HEK293 (cell line): ENCODE measurements around the gene WTIP.

ENCODE experiments used
- CTCF ChIA-PET: fragments of 350-600 bp; formaldehyde crosslinking; extraction: SDS; loops from one replicate; lab custom pipeline; 2021; ENCODE audit warnings: antibody characterized with exemption; lab: Yijun Ruan, JAX
- POLR2A ChIA-PET: fragments of 300-600 bp; formaldehyde crosslinking; extraction: SDS; loops from one replicate; lab custom pipeline; 2020; ENCODE audit warnings: antibody characterized with exemption, inconsistent platforms; lab: Yijun Ruan, JAX
- H3K27ac ChIP-seq: fragments of 200-500 bp; sonication (Bioruptor generic); 2 replicates; pipeline ENCODE4 v1.5.1; 2014; ENCODE audit warnings: low read depth, low read length, control low read depth, inconsistent platforms; ENCODE audit errors: extremely low read depth
- H3K36me3 ChIP-seq, 2 experiments: fragments of 200-500 bp in 1 of 2; sonication (Bioruptor generic) in 1 of 2; 1 replicate in 1 of 2; 2 replicates in 1 of 2; pipeline ENCODE4 v1.5.1; 2014 to 2017; ENCODE audit warnings: inconsistent platforms in 2 of 2, low read length in 2 of 2; ENCODE audit not compliant: control insufficient read depth in 2 of 2, insufficient read depth in 1 of 2
- H3K4me1 ChIP-seq: fragments of 200-500 bp; sonication (Bioruptor generic); 2 replicates; pipeline ENCODE4 v1.5.1; 2014; ENCODE audit warnings: mild to moderate bottlenecking, low read length, inconsistent platforms; ENCODE audit not compliant: control insufficient read depth, insufficient read depth
- H3K4me3 ChIP-seq: 2 replicates; pipeline ENCODE4 v1.5.1; 2011; ENCODE audit warnings: low read depth, mild to moderate bottlenecking, control low read depth, low read length, moderate library complexity
- H3K9me3 ChIP-seq: fragments of 200-500 bp; sonication (Bioruptor generic); 2 replicates; pipeline ENCODE4 v1.5.1; 2014; ENCODE audit warnings: low read depth, low read length, inconsistent platforms; ENCODE audit not compliant: control insufficient read depth, insufficient read depth
- BCL11B ChIP-seq: fragments of 450-650 bp; formaldehyde crosslinking; IDR thresholded peaks from 2 replicates; pipeline ENCODE4 v1.5.1; 2016; ENCODE audit warnings: low read depth, missing biosample characterization, missing genetic modification characterization
- GLIS1 ChIP-seq: fragments of 450-650 bp; formaldehyde crosslinking; IDR thresholded peaks from 2 replicates; pipeline ENCODE4 v1.5.1; 2016; ENCODE audit warnings: missing biosample characterization, missing genetic modification characterization
- GLIS2 ChIP-seq: fragments of 450-650 bp; formaldehyde crosslinking; IDR thresholded peaks from 2 replicates; pipeline ENCODE4 v1.5.1; 2016; ENCODE audit warnings: missing biosample characterization, missing genetic modification characterization
- KLF1 ChIP-seq: fragments of 450-650 bp; formaldehyde crosslinking; IDR thresholded peaks from 2 replicates; pipeline ENCODE4 v1.5.1; 2016; ENCODE audit warnings: missing biosample characterization, missing genetic modification characterization
- KLF8 ChIP-seq: fragments of 450-650 bp; formaldehyde crosslinking; IDR thresholded peaks from 2 replicates; pipeline ENCODE4 v1.5.1; 2016; ENCODE audit warnings: missing biosample characterization, missing genetic modification characterization
- KLF9 ChIP-seq: fragments of 450-650 bp; formaldehyde crosslinking; IDR thresholded peaks from 2 replicates; pipeline ENCODE4 v1.5.1; 2016; ENCODE audit warnings: missing biosample characterization, missing genetic modification characterization, low read depth
- MEIS1 ChIP-seq: sonication (generic); formaldehyde crosslinking; IDR thresholded peaks from 2 replicates; pipeline ENCODE4 v1.8.1; 2022; ENCODE audit warnings: missing genetic modification reagents, mild to moderate bottlenecking, borderline replicate concordance
- RBAK ChIP-seq: fragments of 450-650 bp; formaldehyde crosslinking; IDR thresholded peaks from 2 replicates; pipeline ENCODE4 v1.5.1; 2016; ENCODE audit warnings: missing biosample characterization, missing genetic modification characterization
- SP2 ChIP-seq: fragments of 450-650 bp; formaldehyde crosslinking; IDR thresholded peaks from 2 replicates; pipeline ENCODE4 v1.5.1; 2016; ENCODE audit warnings: missing biosample characterization, missing genetic modification characterization
- SP3 ChIP-seq: fragments of 450-650 bp; formaldehyde crosslinking; IDR thresholded peaks from 2 replicates; pipeline ENCODE4 v1.5.1; 2016; ENCODE audit warnings: missing biosample characterization, missing genetic modification characterization
- TCF7L2 ChIP-seq: IDR thresholded peaks from 2 replicates; pipeline ENCODE4 v1.6.1; 2011; ENCODE audit warnings: low read depth, mild to moderate bottlenecking, inconsistent platforms, low read length, moderate library complexity, borderline replicate concordance
- ZBTB20 ChIP-seq: fragments of 450-650 bp; formaldehyde crosslinking; IDR thresholded peaks from 2 replicates; pipeline ENCODE4 v1.5.1; 2016; ENCODE audit warnings: missing biosample characterization, missing genetic modification characterization
- ZIC2 ChIP-seq: fragments of 450-650 bp; formaldehyde crosslinking; IDR thresholded peaks from 2 replicates; pipeline ENCODE4 v1.5.1; 2016; ENCODE audit warnings: missing biosample characterization, missing genetic modification characterization
- ZNF132 ChIP-seq: fragments of 450-650 bp; formaldehyde crosslinking; IDR thresholded peaks from 2 replicates; pipeline ENCODE4 v1.5.1; 2017; ENCODE audit warnings: missing biosample characterization, missing genetic modification characterization, borderline replicate concordance
- ZNF223 ChIP-seq: fragments of 450-650 bp; formaldehyde crosslinking; IDR thresholded peaks from 2 replicates; pipeline ENCODE4 v1.5.1; 2016; ENCODE audit warnings: missing biosample characterization, missing genetic modification characterization
- ZNF391 ChIP-seq: fragments of 450-650 bp; formaldehyde crosslinking; IDR thresholded peaks from 2 replicates; pipeline ENCODE4 v1.5.1; 2016; ENCODE audit warnings: low read depth, missing biosample characterization, missing genetic modification characterization, borderline replicate concordance
- ZNF596 ChIP-seq: fragments of 450-650 bp; IDR thresholded peaks from 2 replicates; pipeline ENCODE4 v1.5.0; 2018; ENCODE audit warnings: missing biosample characterization, mild to moderate bottlenecking, missing genetic modification characterization, moderate library complexity
- ZNF624 ChIP-seq: fragments of 450-650 bp; formaldehyde crosslinking; IDR thresholded peaks from 2 replicates; pipeline ENCODE4 v1.5.1; 2017; ENCODE audit warnings: missing biosample characterization, missing genetic modification characterization
- ZNF701 ChIP-seq: fragments of 450-650 bp; formaldehyde crosslinking; IDR thresholded peaks from 2 replicates; pipeline ENCODE4 v1.5.1; 2016; ENCODE audit warnings: missing biosample characterization, missing genetic modification characterization
- ZSCAN30 ChIP-seq: fragments of 450-650 bp; IDR thresholded peaks from 2 replicates; pipeline ENCODE4 v1.5.1; 2018; ENCODE audit warnings: missing biosample characterization, mild to moderate bottlenecking, missing genetic modification characterization, moderate library complexity
- ZSCAN4 ChIP-seq: fragments of 450-650 bp; formaldehyde crosslinking; IDR thresholded peaks from 2 replicates; pipeline ENCODE4 v1.5.1; 2017; ENCODE audit warnings: missing biosample characterization, missing genetic modification characterization
- ZXDB ChIP-seq: fragments of 450-650 bp; formaldehyde crosslinking; IDR thresholded peaks from 2 replicates; pipeline ENCODE4 v1.5.1; 2016; ENCODE audit warnings: missing biosample characterization, missing genetic modification characterization
- TF ChIP-seq, protein P1 (sequence below): fragments of 450-650 bp; formaldehyde crosslinking; IDR thresholded peaks from 2 replicates; pipeline ENCODE4 v1.5.1; 2016; ENCODE audit warnings: missing biosample characterization, missing genetic modification characterization
- TF ChIP-seq, protein P2 (sequence below): fragments of 450-650 bp; formaldehyde crosslinking; IDR thresholded peaks from 2 replicates; pipeline ENCODE4; 2016; ENCODE audit warnings: missing biosample characterization, missing genetic modification characterization

The WTIP gene

DNA sequence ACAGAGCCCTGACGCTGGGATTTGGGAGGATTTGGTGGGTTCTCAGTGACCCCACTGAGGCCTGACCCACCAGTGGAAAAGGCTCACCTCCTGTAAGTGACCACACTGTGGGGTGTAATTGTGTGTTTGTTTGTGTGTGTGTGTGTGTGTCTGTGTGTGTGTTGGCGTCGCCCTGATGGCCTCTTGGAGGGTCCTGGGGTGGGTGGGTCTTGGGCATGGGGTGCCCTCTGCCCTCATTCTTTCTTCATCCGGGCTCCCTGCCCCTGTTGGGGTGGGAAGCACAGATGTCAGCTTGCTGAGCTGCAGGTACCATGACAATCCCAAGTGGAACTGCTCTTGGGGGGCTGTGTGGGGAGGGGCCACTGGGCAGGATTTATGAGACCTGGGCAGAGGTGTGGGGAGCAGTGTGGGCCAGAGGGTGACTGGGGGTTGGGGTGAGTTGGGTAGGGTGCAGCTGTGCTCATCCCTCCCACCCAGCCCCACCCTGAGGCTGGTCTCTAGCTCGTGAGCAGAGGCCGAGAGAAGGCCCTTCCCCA lies 22.8 kb downstream of the WTIP start:
- Histone ChIP-seq H3K36me3 (no peaks in the 10 kb centered on the region; a peak in 1 of 3 replicates), H3K27ac (no peak overlapping the region), H3K4me1 (peaks cover 7% of the 10 kb centered on the region), H3K9me3 (no peaks in the 10 kb centered on the region), H3K4me3 (no peak overlapping the region)
- ChIA-PET POLR2A (no interaction called here), CTCF (interaction anchor here (1.2 kb wide), 1 partner anchor 11 kb away, joined by 3 read pairs; no protein-coding TSS in a partner anchor)
- TF ChIP-seq ZNF596, result no peak
- TF ChIP-seq GLIS2 (tag by site-specific recombination), result 0 out of 2 replicates have a peak, but pooled peaks have one; percentile 11

- POLR2A ChIA-PET, result no interaction called here
- TF ChIP-seq KLF1 (tag by site-specific recombination), result peak; percentile 48; the same call in 1 of the 2 replicates
- no peak for TF ChIP-seq ZBTB20 (tag by site-specific recombination)
- TF ChIP-seq SP2 (tag by site-specific recombination), result 0 out of 2 replicates have a peak, but pooled peaks have one; percentile 11
- TF ChIP-seq, protein P1, sequence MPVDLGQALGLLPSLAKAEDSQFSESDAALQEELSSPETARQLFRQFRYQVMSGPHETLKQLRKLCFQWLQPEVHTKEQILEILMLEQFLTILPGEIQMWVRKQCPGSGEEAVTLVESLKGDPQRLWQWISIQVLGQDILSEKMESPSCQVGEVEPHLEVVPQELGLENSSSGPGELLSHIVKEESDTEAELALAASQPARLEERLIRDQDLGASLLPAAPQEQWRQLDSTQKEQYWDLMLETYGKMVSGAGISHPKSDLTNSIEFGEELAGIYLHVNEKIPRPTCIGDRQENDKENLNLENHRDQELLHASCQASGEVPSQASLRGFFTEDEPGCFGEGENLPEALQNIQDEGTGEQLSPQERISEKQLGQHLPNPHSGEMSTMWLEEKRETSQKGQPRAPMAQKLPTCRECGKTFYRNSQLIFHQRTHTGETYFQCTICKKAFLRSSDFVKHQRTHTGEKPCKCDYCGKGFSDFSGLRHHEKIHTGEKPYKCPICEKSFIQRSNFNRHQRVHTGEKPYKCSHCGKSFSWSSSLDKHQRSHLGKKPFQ (tag by site-specific recombination), result no peak
- TF ChIP-seq, all 188 proteins: peak for 2
- CTCF ChIA-PET, result interaction anchor here (1.2 kb wide), 1 partner anchor 11 kb away, joined by 3 read pairs; no protein-coding TSS in a partner anchor
- H3K4me1 ChIP-seq, result peaks cover 7% of the 10 kb centered on the region
- no peak overlapping the region for H3K27ac ChIP-seq
- H3K9me3 ChIP-seq, result no peaks in the 10 kb centered on the region
- H3K4me3 ChIP-seq, result no peak overlapping the region
- H3K36me3 ChIP-seq, result no peaks in the 10 kb centered on the region; a peak in 1 of 3 replicates
Measured at GRCh38 chr19:34504809-34505291, 23.3 kb downstream of the WTIP start.

- Histone ChIP-seq H3K4me3 (no peak overlapping the region), H3K4me1 (peaks cover 7% of the 10 kb centered on the region), H3K27ac (no peak overlapping the region), H3K9me3 (no peaks in the 10 kb centered on the region; the same call in 1 of the 2 replicates), H3K36me3 (no peaks in the 10 kb centered on the region; a peak in 1 of 3 replicates)
- TF ChIP-seq KLF9 (tag by site-specific recombination) (peak; percentile 64), TCF7L2 (no peak)
- ChIA-PET POLR2A (no interaction called here), CTCF (interaction anchor here (0.5 to 1.2 kb wide), 2 partner anchors 12 to 727 kb away, joined by 3 read pairs; no protein-coding TSS in a partner anchor)
Measured at GRCh38 chr19:34505321-34506025, 23.9 kb downstream of the WTIP start.

- H3K4me1 ChIP-seq, result peaks cover 7% of the 10 kb centered on the region
- no peak overlapping the region for H3K4me3 ChIP-seq
- no peaks in the 10 kb centered on the region; a peak in 1 of 3 replicates for H3K36me3 ChIP-seq
- H3K27ac ChIP-seq, result no peak overlapping the region
- ChIA-PET POLR2A (no interaction called here), CTCF (interaction anchor here (0.5 kb wide), 1 partner anchor 728 kb away, joined by 3 read pairs; no protein-coding TSS in a partner anchor)
- H3K9me3 ChIP-seq, result no peaks in the 10 kb centered on the region; the same call in 1 of the 2 replicates
- no peak for TF ChIP-seq ZSCAN4
- no peak for TF ChIP-seq ZNF701 (tag by site-specific recombination)
- no peak for TF ChIP-seq ZNF391 (tag by site-specific recombination)
- TF ChIP-seq ZIC2 (tag by site-specific recombination), result no peak
- TF ChIP-seq MEIS1 (CRISPR knock-in tag), result no peak
- no peak for TF ChIP-seq BCL11B (tag by site-specific recombination)
- TF ChIP-seq ZSCAN30, result no peak
- no peak for TF ChIP-seq SP3 (tag by site-specific recombination)
- TF ChIP-seq ZNF132 (tag by site-specific recombination), result no peak
- no peak for TF ChIP-seq ZXDB (tag by site-specific recombination)
- TF ChIP-seq GLIS1, result no peak
- TF ChIP-seq ZNF624 (tag by site-specific recombination), result no peak
- TF ChIP-seq RBAK (tag by site-specific recombination), result no peak
- no peak for TF ChIP-seq ZNF223 (tag by site-specific recombination)
- TF ChIP-seq, protein P2, sequence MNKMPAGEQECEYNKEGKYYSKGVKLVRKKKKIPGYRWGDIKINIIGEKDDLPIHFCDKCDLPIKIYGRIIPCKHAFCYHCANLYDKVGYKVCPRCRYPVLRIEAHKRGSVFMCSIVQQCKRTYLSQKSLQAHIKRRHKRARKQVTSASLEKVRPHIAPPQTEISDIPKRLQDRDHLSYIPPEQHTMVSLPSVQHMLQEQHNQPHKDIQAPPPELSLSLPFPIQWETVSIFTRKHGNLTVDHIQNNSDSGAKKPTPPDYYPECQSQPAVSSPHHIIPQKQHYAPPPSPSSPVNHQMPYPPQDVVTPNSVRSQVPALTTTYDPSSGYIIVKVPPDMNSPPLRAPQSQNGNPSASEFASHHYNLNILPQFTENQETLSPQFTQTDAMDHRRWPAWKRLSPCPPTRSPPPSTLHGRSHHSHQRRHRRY, result no peak
- TF ChIP-seq KLF8 (tag by site-specific recombination), result no peak
Measured at GRCh38 chr19:34506026-34506370, 24.4 kb downstream of the WTIP start.
